Measurements from ENCODE around the gene WNT10A. TPM values are rescaled to one million over a fixed set of nuclear protein-coding genes. Genes with fewer than 3 reads are reported as not detected.

Gene WNT10A
- total and polyA plus RNA-seq, 10 of the 15 experiments (the other 5 are each of a cell fraction or from before 2014, with no cell fraction given): 0.61 to 45.0 (median 6.9) TPM

GRCh38 chr2:218883491-218884490 lies 3.1 kb downstream of the WNT10A start:
- intact Hi-C loops (cut with micrococcal nuclease; ENCODE audit: unreplicated experiment) (no loop called here), in situ Hi-C loops (cut with MboI) (no loop called here)
- TF ChIP-seq POLR2AphosphoS2 (IDR thresholded peaks at IDR 0.05; ENCODE audit: low read depth, low read length) (no peak), EGR1 (IDR thresholded peaks at IDR 0.05; ENCODE audit: borderline replicate concordance in 1 of 2, low read depth in 2 of 2, low read length in 2 of 2) (peak in 1 of 2 experiments; percentile 75; a peak in 1 of 3 replicates), ZNF687 (IDR thresholded peaks at IDR 0.05) (no peak), CHD1 (IDR thresholded peaks at IDR 0.05; ENCODE audit: low read depth, low read length) (no peak), FOXK2 (IDR thresholded peaks at IDR 0.05) (no peak), BHLHE40 (IDR thresholded peaks at IDR 0.05; ENCODE audit: borderline replicate concordance in 1 of 2, low read depth in 2 of 2, low read length in 1 of 2) (peak in 1 of 2 experiments; percentile 27; a peak in 1 of 4 replicates), BACH1 (IDR thresholded peaks at IDR 0.05; ENCODE audit: borderline replicate concordance) (0 out of 2 replicates have a peak, but pooled peaks have one; percentile 20), TAF1 (IDR thresholded peaks at IDR 0.05; ENCODE audit: borderline replicate concordance, low read depth, low read length) (peak; percentile 22; the same call in 1 of the 2 replicates), HSF1 (IDR thresholded peaks at IDR 0.05; ENCODE audit: low read depth, low read length) (no peak), ZNF207 (IDR thresholded peaks at IDR 0.05; ENCODE audit: borderline replicate concordance) (no peak), POLR2AphosphoS5 (IDR thresholded peaks at IDR 0.05; ENCODE audit: low read length) (no peak), NR2F1 (conservative IDR thresholded peaks at IDR 0.05) (0 out of 2 replicates have a peak, but pooled peaks have one; percentile 28), BRCA1 (IDR thresholded peaks at IDR 0.05; ENCODE audit: low read depth, low read length) (no peak), RCOR1 (conservative IDR thresholded peaks at IDR 0.05; ENCODE audit: low read depth, low read length) (0 out of 2 replicates have a peak, but pooled peaks have one; percentile 27), SMAD1 (IDR thresholded peaks at IDR 0.05; ENCODE audit: low read depth, partially characterized antibody) (peak; percentile 24), NBN (IDR thresholded peaks at IDR 0.05) (no peak), ZNF24 (IDR thresholded peaks at IDR 0.05) (no peak), SMC3 (IDR thresholded peaks at IDR 0.05; ENCODE audit: borderline replicate concordance, low read length) (no peak)

More at GRCh38 chr2:218883491-218884490, 3.1 kb downstream of the WNT10A start:
- Histone ChIP-seq H3K9me3 (replicated peaks; ENCODE audit: control insufficient read depth, insufficient read depth, low read length) (no peaks in the 10 kb centered on the region), H3K4me3 (peak overlapping the region; percentile 96), H3K4me2 (ENCODE audit: control insufficient read depth, insufficient read depth) (peak overlapping the region; percentile 79), H3K27me3 (replicated peaks in 1 of 2; ENCODE audit: control insufficient read depth in 2 of 2, insufficient read depth in 2 of 2, low read length in 1 of 2) (no peaks in the 10 kb centered on the region), H3K27ac (ENCODE audit: control insufficient read depth, insufficient read depth) (peak overlapping the region; percentile 86), H3K9ac (ENCODE audit: control insufficient read depth, insufficient read depth, low read length) (peak overlapping the region; percentile 50), H3K36me3 (ENCODE audit: control insufficient read depth in 2 of 2, insufficient read depth in 2 of 2, low read length in 1 of 2) (peaks cover 0 to 5% of the 10 kb centered on the region in 2 experiments; a peak in 1 of 4 replicates), H3K79me2 (ENCODE audit: control insufficient read depth, insufficient read depth, low read length) (peaks cover 68% of the 10 kb centered on the region), H3K4me1 (ENCODE audit: control insufficient read depth, insufficient read depth, low read length) (peaks cover 60% of the 10 kb centered on the region), H2AFZ (ENCODE audit: control insufficient read depth, low read depth, low read length) (no peak overlapping the region), H4K20me1 (ENCODE audit: control insufficient read depth, insufficient read depth) (no peaks in the 10 kb centered on the region)
- CTCF ChIA-PET: interaction anchor here (2.4 to 21.9 kb wide), 2 partner anchors 8 to 17 kb away, joined by 22 to 1364 read pairs; no protein-coding TSS in a partner anchor
- ATAC-seq (peak; percentile 28), DNase-seq (ENCODE audit: low read depth, low spot score) (no peak), FAIRE-seq (no peak)
- POLR2A ChIA-PET: interaction anchor here (0.6 to 10.6 kb wide), 4 partner anchors 11 to 593 kb away, joined by 3 to 360 read pairs (median 79); no protein-coding TSS in a partner anchor
- RAD21 ChIA-PET (ENCODE audit: unreplicated experiment): interaction anchor here (1.1 to 16.0 kb wide), 3 partner anchors 12 to 597 kb away, joined by 3 to 871 read pairs (median 4); partner anchors contain the start of genes BCS1L and ZNF142
- SMC1A ChIA-PET (ENCODE audit: uncharacterized antibody, unreplicated experiment): interaction anchor here (15.8 kb wide), 1 partner anchor 12 kb away, joined by 780 read pairs; no protein-coding TSS in a partner anchor
- no TSS peak for BruUV-seq (replicated peaks)
- WGBS (ENCODE audit: insufficient coverage, insufficient replicate concordance, low lambda C conversion rate, missing lambda C conversion rate): 28% methylated on average over 36 of the region's 89 CpGs

Measured in GM12878 (cell line).